GM12801 (cell line): ENCODE data around the gene ARHGEF4.

Source experiments
- TF ChIP-seq, protein P1 (sequence below): IDR thresholded peaks from one replicate; pipeline ENCODE4 v1.5.1; 2011; ENCODE audit warnings: control low read depth; ENCODE audit not compliant: insufficient read length; ENCODE audit errors: extremely low read depth

The ARHGEF4 gene

DNA sequence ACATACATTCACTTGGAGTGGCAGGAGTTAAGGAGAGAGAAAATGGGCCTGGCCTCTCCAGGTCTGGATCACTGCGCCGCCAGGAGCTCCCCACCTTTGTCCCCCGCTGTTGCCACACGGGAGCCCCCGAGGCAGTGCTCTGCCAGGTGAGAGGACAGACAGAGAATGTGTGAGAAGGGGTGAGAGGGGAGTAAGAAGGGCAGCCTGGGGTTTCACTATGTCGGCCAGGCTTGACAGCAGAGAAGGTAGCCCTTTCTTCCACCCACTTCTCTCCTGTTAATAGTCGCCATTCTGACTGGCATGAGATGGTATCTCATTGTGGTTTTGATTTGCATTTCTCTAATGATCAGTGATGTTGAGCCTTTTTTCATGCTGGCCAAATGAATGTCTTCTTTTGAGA is 26.2 kb upstream of the ARHGEF4 start:
- TF ChIP-seq, protein P1, sequence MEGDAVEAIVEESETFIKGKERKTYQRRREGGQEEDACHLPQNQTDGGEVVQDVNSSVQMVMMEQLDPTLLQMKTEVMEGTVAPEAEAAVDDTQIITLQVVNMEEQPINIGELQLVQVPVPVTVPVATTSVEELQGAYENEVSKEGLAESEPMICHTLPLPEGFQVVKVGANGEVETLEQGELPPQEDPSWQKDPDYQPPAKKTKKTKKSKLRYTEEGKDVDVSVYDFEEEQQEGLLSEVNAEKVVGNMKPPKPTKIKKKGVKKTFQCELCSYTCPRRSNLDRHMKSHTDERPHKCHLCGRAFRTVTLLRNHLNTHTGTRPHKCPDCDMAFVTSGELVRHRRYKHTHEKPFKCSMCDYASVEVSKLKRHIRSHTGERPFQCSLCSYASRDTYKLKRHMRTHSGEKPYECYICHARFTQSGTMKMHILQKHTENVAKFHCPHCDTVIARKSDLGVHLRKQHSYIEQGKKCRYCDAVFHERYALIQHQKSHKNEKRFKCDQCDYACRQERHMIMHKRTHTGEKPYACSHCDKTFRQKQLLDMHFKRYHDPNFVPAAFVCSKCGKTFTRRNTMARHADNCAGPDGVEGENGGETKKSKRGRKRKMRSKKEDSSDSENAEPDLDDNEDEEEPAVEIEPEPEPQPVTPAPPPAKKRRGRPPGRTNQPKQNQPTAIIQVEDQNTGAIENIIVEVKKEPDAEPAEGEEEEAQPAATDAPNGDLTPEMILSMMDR = no peak

GRCh38 chr2:130813722-130814121 is 23.0 kb upstream of the ARHGEF4 start:
- TF ChIP-seq, protein P1 = no peak

DNA sequence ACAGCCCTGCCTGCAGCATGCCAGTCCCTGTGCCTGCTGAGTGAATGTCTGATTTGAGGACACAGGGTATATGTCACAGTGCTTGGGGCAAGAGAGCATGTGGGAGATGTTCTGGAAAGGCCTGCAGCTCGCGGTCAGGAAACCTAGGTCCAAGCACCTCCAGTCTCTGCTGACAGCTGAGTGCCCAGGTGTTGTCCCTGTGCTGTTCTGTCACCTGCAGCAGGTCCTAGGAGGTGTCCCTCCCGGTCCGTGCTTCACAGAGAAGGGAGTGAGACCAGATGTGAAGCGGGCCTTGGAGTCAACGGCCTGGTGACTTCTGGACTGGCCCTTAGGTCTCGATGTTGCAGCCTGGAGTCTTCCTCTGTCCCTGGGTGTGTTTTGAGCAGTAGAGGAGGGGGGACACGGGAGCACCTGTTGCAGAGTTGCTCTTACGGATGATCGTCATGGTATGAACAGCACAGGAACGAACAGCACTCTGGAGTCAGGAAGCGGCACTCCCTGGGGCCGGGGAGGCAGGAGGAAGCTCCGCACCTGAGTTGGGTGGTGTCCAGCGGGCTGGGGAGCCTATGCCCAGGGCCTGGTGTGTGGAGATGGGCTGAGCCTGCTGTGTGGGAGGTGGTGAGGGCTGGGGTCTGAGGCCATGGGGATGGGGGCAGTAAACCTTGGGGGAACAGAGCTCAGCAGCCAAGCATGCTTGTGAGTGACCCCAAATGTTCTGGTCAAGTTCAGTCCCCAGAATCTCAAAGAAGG is 21.6 kb upstream of the ARHGEF4 start:
- TF ChIP-seq, protein P1 = no peak

GRCh38 chr2:130818809-130819208 is 17.9 kb upstream of the ARHGEF4 start:
- TF ChIP-seq, protein P1 = no peak

- TF ChIP-seq, protein P1 = no peak
These were observed 17.5 kb upstream of the ARHGEF4 start for GRCh38 chr2:130819226-130819607.

- TF ChIP-seq, protein P1 = no peak
These were observed 17.0 kb upstream of the ARHGEF4 start for GRCh38 chr2:130819608-130820278.

DNA sequence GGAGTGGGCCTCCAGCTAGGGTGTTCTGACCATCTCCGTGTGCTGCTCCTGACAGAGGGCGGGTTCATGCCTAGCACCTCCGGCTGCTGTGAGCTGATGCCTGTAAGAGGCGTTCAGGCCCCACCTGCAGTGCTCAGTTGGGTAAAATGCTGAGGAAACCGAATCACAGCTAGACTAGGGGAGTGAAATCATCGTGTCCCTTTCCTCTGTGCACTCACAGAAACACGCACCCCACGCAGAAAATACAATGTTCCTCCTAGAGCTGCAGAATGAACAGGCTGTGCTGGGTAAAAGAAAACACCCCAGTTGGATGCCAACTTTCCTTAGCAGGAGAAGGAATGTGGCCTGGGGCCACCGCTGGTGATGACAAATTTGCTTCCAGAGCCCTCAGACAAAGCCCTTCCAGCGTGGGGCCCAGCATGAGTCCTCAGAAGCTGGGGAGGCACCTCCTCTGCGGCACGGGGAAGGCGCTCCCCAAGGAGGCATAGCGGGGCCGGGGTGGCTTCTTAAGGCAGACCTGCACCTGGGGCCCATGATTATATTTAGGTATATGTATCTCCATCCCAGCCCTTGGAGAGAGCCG is 16.3 kb upstream of the ARHGEF4 start:
- TF ChIP-seq, protein P1 = no peak
